ENCODE results near the gene CTPS2. TPM values are rescaled to one million over a fixed set of nuclear protein-coding genes. Genes with fewer than 3 reads are reported as not detected.
"Not testable (repeated sequence)": the region's sequence is repeated elsewhere in the genome, so short reads cannot be mapped to it uniquely, and the experiment has no call there.

CTPS2 gene
- total RNA-seq, 1 donor from 2014 or later: 59.0 TPM

DNA sequence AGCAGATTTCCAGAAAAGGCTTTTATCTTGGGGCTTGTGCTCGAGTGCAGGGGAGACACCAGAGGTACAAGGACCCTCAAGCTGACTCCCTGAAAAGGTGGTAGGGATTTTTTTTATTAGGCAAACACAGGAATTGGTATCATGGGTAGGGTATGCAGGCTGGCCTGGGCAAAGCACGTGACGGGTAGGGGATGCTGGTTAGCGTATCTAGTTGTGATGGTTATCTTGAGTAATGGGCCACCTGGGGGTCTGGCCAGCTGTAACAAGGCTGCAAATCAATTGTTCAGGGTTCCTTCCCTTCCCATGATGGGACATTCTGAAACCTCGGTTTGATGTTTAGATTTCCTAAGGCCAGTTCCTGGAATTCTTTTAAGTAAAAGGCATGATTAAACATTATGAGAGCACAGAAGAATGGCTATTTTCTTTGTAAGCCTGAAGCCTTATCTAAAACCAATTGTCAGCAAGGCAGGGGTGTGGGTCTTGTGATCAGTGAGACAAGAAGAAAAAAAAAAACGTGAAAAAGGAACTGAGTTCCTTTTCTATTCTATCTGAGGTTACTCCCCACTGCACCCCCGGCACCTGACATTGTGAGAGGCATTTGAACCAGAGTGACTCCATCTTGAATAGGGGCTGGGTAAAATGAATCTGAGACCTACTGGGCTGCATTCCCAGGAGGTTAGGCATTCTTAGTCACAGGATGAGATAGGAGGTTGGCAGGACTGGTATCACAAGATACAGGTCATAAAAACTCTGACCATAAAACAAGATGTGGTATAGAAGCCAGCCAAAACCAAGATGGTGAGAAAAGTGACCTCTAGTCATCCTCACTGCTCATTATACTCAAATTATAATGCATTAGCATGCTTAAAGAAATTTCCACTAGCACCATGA is 126.7 kb downstream of the CTPS2 start:
- Mint-ChIP-seq H3K4me3 (no peak overlapping the region), H3K4me1 (ENCODE audit: unreplicated experiment) (no peaks in the 10 kb centered on the region), H3K27me3 (no peaks in the 10 kb centered on the region), H3K36me3 (peaks cover 57% of the 10 kb centered on the region), H3K27ac (no peak overlapping the region), H3K9me3 (peaks cover 12% of the 10 kb centered on the region)
- TF ChIP-seq, protein P1, sequence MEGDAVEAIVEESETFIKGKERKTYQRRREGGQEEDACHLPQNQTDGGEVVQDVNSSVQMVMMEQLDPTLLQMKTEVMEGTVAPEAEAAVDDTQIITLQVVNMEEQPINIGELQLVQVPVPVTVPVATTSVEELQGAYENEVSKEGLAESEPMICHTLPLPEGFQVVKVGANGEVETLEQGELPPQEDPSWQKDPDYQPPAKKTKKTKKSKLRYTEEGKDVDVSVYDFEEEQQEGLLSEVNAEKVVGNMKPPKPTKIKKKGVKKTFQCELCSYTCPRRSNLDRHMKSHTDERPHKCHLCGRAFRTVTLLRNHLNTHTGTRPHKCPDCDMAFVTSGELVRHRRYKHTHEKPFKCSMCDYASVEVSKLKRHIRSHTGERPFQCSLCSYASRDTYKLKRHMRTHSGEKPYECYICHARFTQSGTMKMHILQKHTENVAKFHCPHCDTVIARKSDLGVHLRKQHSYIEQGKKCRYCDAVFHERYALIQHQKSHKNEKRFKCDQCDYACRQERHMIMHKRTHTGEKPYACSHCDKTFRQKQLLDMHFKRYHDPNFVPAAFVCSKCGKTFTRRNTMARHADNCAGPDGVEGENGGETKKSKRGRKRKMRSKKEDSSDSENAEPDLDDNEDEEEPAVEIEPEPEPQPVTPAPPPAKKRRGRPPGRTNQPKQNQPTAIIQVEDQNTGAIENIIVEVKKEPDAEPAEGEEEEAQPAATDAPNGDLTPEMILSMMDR (conservative IDR thresholded peaks at IDR 0.05): no peak
- DNase-seq (ENCODE audit: extremely low spot score, unreplicated experiment): no peak

DNA sequence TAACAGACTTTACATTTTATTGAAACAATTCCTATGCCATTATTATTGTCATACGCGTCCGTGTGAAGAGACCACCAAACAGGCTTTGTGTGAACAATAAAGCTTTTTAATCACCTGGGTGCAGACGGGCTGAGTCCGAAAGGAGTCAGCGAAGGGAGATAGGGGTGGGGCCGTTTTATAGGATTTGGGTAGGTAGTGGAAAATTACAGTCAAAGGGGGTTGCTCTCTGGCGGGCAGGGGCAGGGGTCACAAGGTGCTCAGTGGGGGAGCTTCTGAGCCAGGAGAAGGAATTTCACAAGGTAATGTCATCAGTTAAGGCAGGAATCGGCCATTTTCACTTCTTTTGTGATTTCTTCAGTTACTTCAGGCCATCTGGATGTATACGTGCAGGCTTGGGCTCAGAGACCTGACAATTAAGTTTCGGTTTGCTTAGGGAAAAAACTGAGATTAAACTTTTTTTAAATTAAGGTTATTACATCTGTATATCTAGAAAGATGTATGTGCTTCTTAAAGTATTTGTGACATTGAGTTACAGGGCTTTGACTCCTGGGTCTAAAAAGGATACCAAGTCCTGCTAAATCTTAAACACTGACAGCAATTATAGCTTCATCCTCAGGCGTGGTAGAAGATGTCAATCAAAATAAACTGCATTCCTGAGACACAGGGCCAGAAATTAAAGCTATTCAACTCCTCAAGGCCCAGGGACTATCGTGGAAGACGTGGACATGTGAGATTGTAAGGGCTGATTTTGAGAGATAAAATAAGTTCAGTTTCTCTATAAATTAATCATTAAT is 132.3 kb downstream of the CTPS2 start:
- H3K27ac Mint-ChIP-seq: peak overlapping the region; percentile 53
- peaks cover 13% of the 10 kb centered on the region for H3K4me1 Mint-ChIP-seq (ENCODE audit: unreplicated experiment)
- peaks cover 24% of the 10 kb centered on the region for H3K36me3 Mint-ChIP-seq
- DNase-seq (ENCODE audit: extremely low spot score, unreplicated experiment); H3K27me3 Mint-ChIP-seq: not testable (repeated sequence)
- peaks cover 17% of the 10 kb centered on the region for H3K9me3 Mint-ChIP-seq
- peak overlapping the region; percentile 38 for H3K4me3 Mint-ChIP-seq

DNA sequence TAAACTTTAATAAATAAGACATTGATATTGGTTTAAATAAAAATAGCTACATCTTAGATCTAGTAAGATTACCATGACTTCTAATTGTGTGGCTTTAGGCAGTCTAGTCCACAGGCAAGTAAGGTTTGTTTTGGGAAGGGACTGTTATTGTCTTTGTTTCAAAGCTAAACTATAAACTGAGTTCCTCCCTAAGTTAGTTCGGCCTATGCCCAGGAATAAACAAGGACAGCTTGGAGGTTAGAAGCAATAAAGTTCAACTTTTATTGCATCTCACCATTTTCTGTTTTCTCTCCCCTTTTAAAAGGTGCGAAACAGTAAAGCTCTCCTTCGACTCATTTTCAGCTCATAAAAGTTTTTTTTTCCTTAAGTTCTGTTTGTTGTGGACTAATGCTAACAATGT is 133.0 kb downstream of the CTPS2 start:
- H3K9me3 Mint-ChIP-seq: peaks cover 17% of the 10 kb centered on the region
- peaks cover 13% of the 10 kb centered on the region for H3K4me1 Mint-ChIP-seq (ENCODE audit: unreplicated experiment)
- H3K27me3 Mint-ChIP-seq: no peaks in the 10 kb centered on the region
- peak overlapping the region; percentile 53 for H3K27ac Mint-ChIP-seq
- peaks cover 24% of the 10 kb centered on the region for H3K36me3 Mint-ChIP-seq
- TF ChIP-seq, protein P1 (conservative IDR thresholded peaks at IDR 0.05): no peak
- no peak for DNase-seq (ENCODE audit: extremely low spot score, unreplicated experiment)
- H3K4me3 Mint-ChIP-seq: no peak overlapping the region

DNA sequence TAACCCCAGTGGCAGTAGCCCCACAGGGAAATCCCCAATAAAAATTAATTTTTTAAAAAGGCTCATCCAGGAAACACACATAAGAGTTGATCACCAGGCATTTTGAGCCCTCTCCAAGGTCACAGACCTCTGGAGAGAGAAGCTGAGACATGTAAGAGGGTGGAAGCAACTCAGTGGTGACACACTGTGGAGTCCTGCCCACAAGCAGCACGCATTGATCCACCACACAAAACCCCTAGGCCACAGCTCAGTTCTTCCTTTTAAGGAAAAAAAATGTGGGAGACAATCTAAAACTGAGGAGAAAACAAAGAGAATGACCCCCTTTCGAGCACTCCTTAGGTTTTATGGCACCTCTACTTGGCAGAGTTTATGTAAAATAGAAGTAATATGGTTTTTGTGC is 134.3 kb downstream of the CTPS2 start:
- Mint-ChIP-seq H3K4me1 (ENCODE audit: unreplicated experiment) (peaks cover 21% of the 10 kb centered on the region), H3K27me3 (no peaks in the 10 kb centered on the region), H3K27ac (no peak overlapping the region), H3K36me3 (peaks cover 20% of the 10 kb centered on the region), H3K9me3 (peaks cover 10% of the 10 kb centered on the region), H3K4me3 (no peak overlapping the region)
- TF ChIP-seq, protein P1 (conservative IDR thresholded peaks at IDR 0.05): no peak
- DNase-seq (ENCODE audit: extremely low spot score, unreplicated experiment): no peak

DNA sequence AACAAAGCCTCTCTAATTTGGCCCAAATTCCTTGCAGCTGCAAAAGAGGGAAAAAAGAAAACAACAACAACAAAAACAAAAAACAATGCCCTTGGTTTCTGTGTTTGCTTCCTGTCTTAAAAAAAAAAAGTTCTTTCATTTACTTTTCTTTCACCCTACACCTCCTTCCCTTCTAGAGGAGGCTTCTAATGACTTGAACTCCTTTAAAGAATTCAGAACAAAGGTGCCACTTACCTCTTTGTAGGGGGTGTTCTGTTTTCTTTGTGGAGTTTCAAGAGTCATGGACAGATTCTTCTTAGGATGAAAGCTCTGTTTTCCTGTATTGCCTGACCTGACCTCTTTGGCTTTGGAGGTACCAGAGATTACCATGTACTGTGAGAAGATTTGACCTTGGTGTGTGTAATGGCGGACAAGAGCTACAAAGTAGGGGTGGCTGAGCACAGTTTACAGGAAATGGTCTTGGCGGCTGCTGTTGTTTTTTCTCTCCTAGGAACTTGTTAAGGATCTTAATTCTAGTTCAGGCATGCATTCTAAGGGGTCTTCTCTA is 134.9 kb downstream of the CTPS2 start:
- TF ChIP-seq, protein P1 (conservative IDR thresholded peaks at IDR 0.05): no peak
- Mint-ChIP-seq H3K4me3 (no peak overlapping the region), H3K27ac (no peak overlapping the region), H3K36me3 (peaks cover 14% of the 10 kb centered on the region), H3K4me1 (ENCODE audit: unreplicated experiment) (peaks cover 21% of the 10 kb centered on the region), H3K27me3 (no peaks in the 10 kb centered on the region), H3K9me3 (peaks cover 7% of the 10 kb centered on the region)
- no peak for DNase-seq (ENCODE audit: extremely low spot score, unreplicated experiment)

DNA sequence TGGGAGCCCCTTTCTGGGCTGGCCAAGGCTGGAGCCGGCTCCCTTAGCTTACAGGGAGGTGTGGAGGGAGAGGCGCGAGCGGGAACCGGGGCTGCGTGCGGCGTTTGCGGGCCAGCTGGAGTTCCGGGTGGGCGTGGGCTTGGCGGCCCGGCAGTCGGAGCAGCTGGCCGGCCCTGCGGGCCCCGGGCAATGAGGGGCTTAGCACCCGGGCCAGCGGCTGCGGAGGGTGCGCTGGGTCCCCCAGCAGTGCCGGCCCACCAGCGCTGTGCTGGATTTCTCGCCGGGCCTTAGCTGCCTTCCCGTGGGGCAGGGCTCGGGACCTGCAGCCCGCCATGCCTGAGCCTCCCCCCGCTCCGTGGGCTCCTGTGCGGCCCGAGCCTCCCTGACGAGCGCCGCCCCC is 137.1 kb downstream of the CTPS2 start:
- H3K4me1 Mint-ChIP-seq (ENCODE audit: unreplicated experiment): peaks cover 19% of the 10 kb centered on the region
- not testable (repeated sequence) for H3K36me3 Mint-ChIP-seq; H3K27ac Mint-ChIP-seq; H3K9me3 Mint-ChIP-seq; H3K4me3 Mint-ChIP-seq; DNase-seq (ENCODE audit: extremely low spot score, unreplicated experiment); H3K27me3 Mint-ChIP-seq

Data from type B pancreatic cell (in vitro differentiated cells).